ENCODE results near the gene RPS18. TPM values are rescaled to one million over a fixed set of nuclear protein-coding genes. Genes with fewer than 3 reads are reported as not detected.
"Not testable (repeated sequence)": the region's sequence is repeated elsewhere in the genome, so short reads cannot be mapped to it uniquely, and the experiment has no call there.

Gene RPS18
- total and polyA plus RNA-seq, 4 donors: 742 to 1,432 (median 1,060) TPM

GRCh38 chr6:33259032-33259431 is 12.8 kb upstream of the RPS18 start:
- H3K4me1 ChIP-seq (ENCODE audit: control insufficient read depth in 4 of 4, insufficient read depth in 4 of 4, low read length in 3 of 4): no peaks in the 10 kb centered on the region
- no peaks in the 10 kb centered on the region for H3K27me3 ChIP-seq (ENCODE audit: control insufficient read depth in 4 of 4, insufficient read depth in 4 of 4, low read length in 3 of 4)
- H3K36me3 ChIP-seq (ENCODE audit: control insufficient read depth in 4 of 4, insufficient read depth in 3 of 4, low read depth in 1 of 4, low read length in 3 of 4): peaks cover 8 to 45% (median 25%) of the 10 kb centered on the region in 4 donors
- no peak overlapping the region for H3K9ac ChIP-seq (ENCODE audit: low read depth in 1 of 2, low read length in 2 of 2)
- no peak overlapping the region for H3K4me3 ChIP-seq (ENCODE audit: low read depth in 1 of 3, low read length in 3 of 3)
- TF ChIP-seq SP1 (IDR thresholded peaks at IDR 0.05): no peak
- TF ChIP-seq TAF1 (conservative IDR thresholded peaks at IDR 0.05): no peak
- TF ChIP-seq YY1 (IDR thresholded peaks at IDR 0.05): no peak
- no peak for TF ChIP-seq GABPA (IDR thresholded peaks at IDR 0.05 in 1 of 2, conservative IDR thresholded peaks at IDR 0.05 in 1 of 2)
- TF ChIP-seq, protein P1, sequence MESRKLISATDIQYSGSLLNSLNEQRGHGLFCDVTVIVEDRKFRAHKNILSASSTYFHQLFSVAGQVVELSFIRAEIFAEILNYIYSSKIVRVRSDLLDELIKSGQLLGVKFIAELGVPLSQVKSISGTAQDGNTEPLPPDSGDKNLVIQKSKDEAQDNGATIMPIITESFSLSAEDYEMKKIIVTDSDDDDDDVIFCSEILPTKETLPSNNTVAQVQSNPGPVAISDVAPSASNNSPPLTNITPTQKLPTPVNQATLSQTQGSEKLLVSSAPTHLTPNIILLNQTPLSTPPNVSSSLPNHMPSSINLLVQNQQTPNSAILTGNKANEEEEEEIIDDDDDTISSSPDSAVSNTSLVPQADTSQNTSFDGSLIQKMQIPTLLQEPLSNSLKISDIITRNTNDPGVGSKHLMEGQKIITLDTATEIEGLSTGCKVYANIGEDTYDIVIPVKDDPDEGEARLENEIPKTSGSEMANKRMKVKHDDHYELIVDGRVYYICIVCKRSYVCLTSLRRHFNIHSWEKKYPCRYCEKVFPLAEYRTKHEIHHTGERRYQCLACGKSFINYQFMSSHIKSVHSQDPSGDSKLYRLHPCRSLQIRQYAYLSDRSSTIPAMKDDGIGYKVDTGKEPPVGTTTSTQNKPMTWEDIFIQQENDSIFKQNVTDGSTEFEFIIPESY (IDR thresholded peaks at IDR 0.05): no peak
- TF ChIP-seq REST (IDR thresholded peaks at IDR 0.05): no peak
- no peak for TF ChIP-seq RAD21 (IDR thresholded peaks at IDR 0.05)
- TF ChIP-seq JUND (IDR thresholded peaks at IDR 0.05): no peak
- TF ChIP-seq FOXA1 (IDR thresholded peaks at IDR 0.05): no peak
- no peak for TF ChIP-seq FOXA2 (IDR thresholded peaks at IDR 0.05)
- no peak for TF ChIP-seq HNF4A (conservative IDR thresholded peaks at IDR 0.05)
- no peak for TF ChIP-seq ATF3 (IDR thresholded peaks at IDR 0.05)
- TF ChIP-seq EGR1 (IDR thresholded peaks at IDR 0.05; ENCODE audit: low read depth in 2 of 2): no peak
- no peak for TF ChIP-seq MAX (IDR thresholded peaks at IDR 0.05)
- TF ChIP-seq HNF4G (IDR thresholded peaks at IDR 0.05): no peak
- TF ChIP-seq NR2F2 (IDR thresholded peaks at IDR 0.05): no peak
- WGBS: 96% methylated on average over 5 of the region's 5 CpGs
- DNase-seq (ENCODE audit: low spot score): no peak
- H3K27ac ChIP-seq (ENCODE audit: low read depth in 1 of 2, low read length in 2 of 2): no peak overlapping the region
- H3K9me3 ChIP-seq (ENCODE audit: control insufficient read depth in 4 of 4, low read length in 3 of 4): no peaks in the 10 kb centered on the region

GRCh38 chr6:33262490-33262889 is 9.4 kb upstream of the RPS18 start:
- not testable (repeated sequence) for H3K9ac ChIP-seq (ENCODE audit: low read depth in 1 of 2, low read length in 2 of 2); H3K4me3 ChIP-seq (ENCODE audit: low read depth in 1 of 3, low read length in 3 of 3); H3K27me3 ChIP-seq (ENCODE audit: control insufficient read depth in 4 of 4, insufficient read depth in 4 of 4, low read length in 3 of 4); H3K4me1 ChIP-seq (ENCODE audit: control insufficient read depth in 4 of 4, insufficient read depth in 4 of 4, low read length in 3 of 4); H3K27ac ChIP-seq (ENCODE audit: low read depth in 1 of 2, low read length in 2 of 2); DNase-seq (ENCODE audit: low spot score); H3K9me3 ChIP-seq (ENCODE audit: control insufficient read depth in 4 of 4, low read length in 3 of 4)
- WGBS: 96% methylated on average over 3 of the region's 3 CpGs
- H3K36me3 ChIP-seq (ENCODE audit: control insufficient read depth in 4 of 4, insufficient read depth in 3 of 4, low read depth in 1 of 4, low read length in 3 of 4): peaks cover 9 to 60% (median 50%) of the 10 kb centered on the region in 4 donors
